AG08395 (cell line): ENCODE data around the gene EGLN1.
"Not testable (repeated sequence)": the region's sequence is repeated elsewhere in the genome, so short reads cannot be mapped to it uniquely, and the experiment has no call there.

ENCODE experiments used
- DNase-seq: peaks from one replicate; pipeline ENCODE4 v3.0.0; 2012; ENCODE audit warnings: mixed read lengths, low spot score

EGLN1 gene

DNA sequence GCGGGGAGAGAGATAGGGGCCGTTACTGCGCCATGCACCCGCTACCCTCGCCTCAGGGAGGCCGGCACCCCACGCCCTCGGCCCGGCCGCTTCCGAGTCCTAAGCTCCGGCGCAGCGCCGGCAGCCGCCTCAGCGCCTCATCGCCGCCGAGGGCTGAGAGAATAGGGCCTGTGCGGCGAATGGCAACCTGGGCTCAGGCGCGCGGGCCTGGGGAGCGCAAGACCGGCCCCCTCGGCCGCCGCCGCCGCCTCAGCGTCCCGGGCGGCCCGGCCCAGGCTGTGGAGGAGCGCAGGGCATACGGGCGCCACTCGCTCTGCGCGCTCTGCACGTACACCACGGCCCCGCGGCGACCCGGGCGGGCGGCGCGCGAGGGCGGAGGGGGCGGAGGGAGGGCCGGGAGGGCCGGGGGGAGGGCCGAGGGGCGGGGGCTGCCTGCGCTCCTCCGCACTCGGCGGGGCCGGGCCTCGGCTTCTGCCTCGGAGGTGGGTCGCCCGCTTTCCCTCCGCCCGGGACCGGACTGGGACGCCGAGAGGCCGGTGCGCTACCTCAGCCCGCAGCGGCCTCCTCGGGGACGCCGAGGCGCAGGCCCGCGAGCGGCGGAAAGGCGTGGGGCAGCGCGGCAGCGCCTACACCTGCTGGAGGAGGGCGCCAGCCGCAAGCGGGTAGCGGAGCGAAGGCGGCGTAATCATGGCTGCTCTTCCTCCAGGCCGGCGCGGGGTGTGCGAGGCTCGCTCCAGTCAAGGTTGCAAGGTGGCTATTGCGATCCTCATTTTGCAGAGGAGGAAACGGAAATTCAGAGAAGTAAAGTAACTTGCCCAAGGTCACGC is at the start of gene EGLN1:
Gene EGLN1, minus strand, starts transcription at position 317 of the 827 bp plus-strand sequence. CDS start 399 bp downstream, outside the sequence.
- peak; percentile 84 for DNase-seq

GRCh38 chr1:231471500-231471899 is 49.4 kb upstream of the EGLN1 start:
- not testable (repeated sequence) for DNase-seq

GRCh38 chr1:231471027-231471426 is 48.9 kb upstream of the EGLN1 start:
- DNase-seq, result not testable (repeated sequence)

GRCh38 chr1:231467986-231468385 is 45.9 kb upstream of the EGLN1 start:
- no peak for DNase-seq

DNA sequence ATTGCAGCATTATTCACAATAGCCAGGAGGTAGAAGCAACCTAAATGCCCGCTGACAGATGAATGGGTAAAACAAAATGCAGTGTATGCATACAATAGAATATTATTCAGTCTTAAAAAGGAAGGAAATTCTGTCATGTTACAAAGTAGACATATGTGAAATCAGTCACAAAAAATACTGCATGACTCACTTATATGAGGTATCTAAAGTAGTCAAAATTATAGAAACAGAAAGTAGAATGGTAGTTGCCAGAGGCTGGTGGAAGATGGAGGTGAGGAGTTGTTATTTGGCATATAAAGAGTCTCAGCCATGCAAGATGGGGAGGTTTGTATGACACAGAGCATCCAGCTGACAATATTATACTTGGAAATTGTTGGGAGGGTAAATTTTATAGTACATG is 43.0 kb upstream of the EGLN1 start:
- no peak for DNase-seq

- DNase-seq, result no peak
These were observed 41.5 kb upstream of the EGLN1 start for GRCh38 chr1:231463541-231463940.

DNA sequence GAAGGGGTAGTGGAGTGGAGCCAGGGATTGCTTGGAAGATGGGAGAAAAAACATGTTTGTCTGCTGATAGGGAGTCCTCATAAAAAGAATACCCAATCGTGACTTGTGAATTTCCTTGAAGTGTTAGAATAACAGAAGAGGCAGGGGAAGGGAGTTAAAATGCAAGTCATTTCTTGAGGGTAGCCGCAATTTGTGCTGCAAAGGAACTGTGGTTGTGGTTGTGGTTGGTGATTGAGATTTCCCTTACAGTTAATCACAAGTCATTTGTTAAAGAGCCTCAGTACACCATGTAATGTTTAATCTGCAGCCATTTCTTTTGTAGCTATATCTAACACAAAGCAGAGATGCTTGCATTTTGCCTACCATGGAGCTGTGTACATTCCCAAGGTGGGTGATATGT is 38.5 kb upstream of the EGLN1 start:
- no peak for DNase-seq

- DNase-seq, result not testable (repeated sequence)
These were observed 37.4 kb upstream of the EGLN1 start for GRCh38 chr1:231459438-231459837.

DNA sequence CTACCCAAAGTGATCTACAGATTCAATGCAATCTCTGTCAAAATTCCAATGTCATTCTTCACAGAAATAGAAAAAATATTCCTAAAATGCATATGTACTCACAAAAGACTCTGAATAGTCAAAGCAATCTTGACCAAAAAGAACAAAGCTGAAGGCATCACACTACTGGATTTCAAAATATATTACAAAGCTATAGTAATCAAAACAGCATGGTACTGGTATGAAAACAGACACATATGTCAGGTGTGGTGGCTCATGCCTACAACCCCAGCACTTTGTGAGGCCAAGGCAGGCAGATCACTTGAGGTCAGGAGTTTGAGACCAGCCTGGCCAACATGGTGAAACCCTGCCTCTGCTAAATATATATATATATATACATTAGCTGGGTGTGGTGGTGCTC is 35.9 kb upstream of the EGLN1 start:
- DNase-seq, result not testable (repeated sequence)

GRCh38 chr1:231454133-231454532 is 32.0 kb upstream of the EGLN1 start:
- DNase-seq, result not testable (repeated sequence)

GRCh38 chr1:231446138-231446537 is 24.1 kb upstream of the EGLN1 start:
- no peak for DNase-seq

- DNase-seq, result no peak
These were observed 22.0 kb upstream of the EGLN1 start for GRCh38 chr1:231444059-231444458.

- no peak for DNase-seq
These were observed 21.3 kb upstream of the EGLN1 start for GRCh38 chr1:231443363-231443762.

DNA sequence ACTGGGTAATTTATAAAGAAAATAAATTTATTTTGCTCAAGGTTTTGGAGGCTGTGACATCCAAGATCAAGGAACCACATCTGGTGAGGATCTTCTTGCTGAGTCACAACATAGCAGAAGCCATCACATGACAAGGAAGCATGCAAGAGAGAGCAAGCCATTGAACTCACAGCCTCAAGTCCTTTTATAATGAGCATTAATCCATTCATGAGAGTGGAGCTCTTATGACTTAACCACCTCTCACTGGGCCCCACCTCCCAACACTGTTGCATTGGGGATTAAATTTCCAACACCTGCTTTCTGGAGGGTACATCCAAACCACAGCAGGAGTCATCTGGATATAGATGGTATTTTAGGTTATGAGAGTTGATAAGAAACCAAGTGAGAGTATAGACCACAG is 20.6 kb upstream of the EGLN1 start:
- DNase-seq, result no peak

- DNase-seq, result no peak
These were observed 10.9 kb upstream of the EGLN1 start for GRCh38 chr1:231432996-231433395.

GRCh38 chr1:231431665-231432415 is 9.8 kb upstream of the EGLN1 start:
- DNase-seq, result no peak

GRCh38 chr1:231430678-231431352 is 8.7 kb upstream of the EGLN1 start:
- not testable (repeated sequence) for DNase-seq

DNA sequence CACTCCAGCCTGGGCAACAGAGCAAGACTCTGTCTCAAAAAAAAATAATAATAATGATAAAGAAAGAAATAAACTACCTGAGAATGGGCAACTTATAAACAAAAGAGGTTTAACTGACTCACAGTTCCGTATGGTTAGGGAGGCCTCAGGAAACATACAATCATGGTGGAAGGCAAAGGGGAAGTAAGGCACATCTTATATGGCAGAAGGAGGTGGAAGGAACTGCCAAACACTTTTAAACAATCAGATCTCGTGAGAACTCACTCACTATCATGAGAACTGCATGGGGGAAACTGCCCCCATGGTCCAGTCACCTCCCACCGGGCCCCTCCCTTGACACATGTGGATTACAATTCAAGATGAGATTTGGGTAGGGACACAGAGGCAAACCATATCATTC is 6.3 kb upstream of the EGLN1 start:
- DNase-seq, result no peak

GRCh38 chr1:231424950-231425805 is 3.1 kb upstream of the EGLN1 start:
- no peak for DNase-seq

- no peak for DNase-seq
These were observed 1.6 kb upstream of the EGLN1 start for GRCh38 chr1:231423648-231424047.

- DNase-seq, result no peak
These were observed 767 bp upstream of the EGLN1 start for GRCh38 chr1:231422798-231423309.
